Sigmoid colon (tissue), 7 donors: ENCODE measurements around the gene FOSL1. TPM values are rescaled to one million over a fixed set of nuclear protein-coding genes. Genes with fewer than 3 reads are reported as not detected.

Experiments
- DNase-seq: peaks from one replicate; pipeline ENCODE4 v3.0.0-alpha.2; 2019
- H3K27ac ChIP-seq, 4 donors: fragments of 200-600 bp; sonication (generic); one replicate each; pipeline ENCODE4 v1.5.1; 2016 to 2019; ENCODE audit warnings: mild to moderate bottlenecking in 1 of 4
- H3K27me3 ChIP-seq, 3 donors: fragments of 200-600 bp; sonication (generic); one replicate each; pipeline ENCODE4 v1.5.1; 2019; ENCODE audit warnings: mild to moderate bottlenecking in 1 of 3
- H3K36me3 ChIP-seq, 4 donors: fragments of 200-600 bp; sonication (generic); one replicate each; pipeline ENCODE4 v1.5.1; 2016 to 2019
- H3K4me1 ChIP-seq, 4 donors: fragments of 200-600 bp; sonication (generic); one replicate each; pipeline ENCODE4 v1.5.1; 2017 to 2019
- H3K4me3 ChIP-seq, 4 donors: fragments of 200-600 bp; sonication (generic); one replicate each; pipeline ENCODE4 v1.5.1; 2017 to 2019; ENCODE audit warnings: mild to moderate bottlenecking in 2 of 4, moderate library complexity in 1 of 4
- H3K9me3 ChIP-seq, 4 donors: fragments of 200-600 bp in 3 of 4; sonication (generic) in 3 of 4; one replicate each; pipeline versions ENCODE4 v1.5.1 to v1.6.1; 2013 to 2019
- CTCF ChIP-seq, 4 experiments: fragments of 450-650 bp in 3 of 4; fragments of 200-600 bp in 1 of 4; IDR thresholded peaks; one replicate each; pipeline ENCODE4 v1.5.1; 2016 to 2019; ENCODE audit warnings: antibody characterized with exemption in 4 of 4, mild to moderate bottlenecking in 3 of 4, moderate library complexity in 2 of 4
- EP300 ChIP-seq, 4 donors: sonication (generic); formaldehyde crosslinking; IDR thresholded peaks; one replicate each; pipeline ENCODE4 v1.6.1; 2017; ENCODE audit warnings: antibody characterized with exemption in 4 of 4
- POLR2A ChIP-seq, 2 donors: fragments of 450-650 bp; IDR thresholded peaks; one replicate each; pipeline ENCODE4 v1.6.1; 2016; ENCODE audit warnings: antibody characterized with exemption in 2 of 2, mild to moderate bottlenecking in 2 of 2, moderate library complexity in 2 of 2
- POLR2AphosphoS5 ChIP-seq, 4 donors: sonication (generic); formaldehyde crosslinking; IDR thresholded peaks; one replicate each; pipeline ENCODE4 v1.6.1; 2017; ENCODE audit warnings: antibody characterized with exemption in 4 of 4
- WGBS, 2 donors: extraction: QIAGEN DNeasy Blood & Tissue Kit; methylation state at CpG; one replicate each; pipeline ENCODE4 v1.1.7; 2013; 5-methylcytosine and 5-hydroxymethylcytosine counted together
- intact Hi-C: fragments of 100-400 bp; cut with DNase I; formaldehyde crosslinking; loops from one replicate; pipeline ENCODE4 v1.15.1; 2023
- polyA plus RNA-seq, 3 donors: library from polyadenylated mRNA; stranded (reverse); fragments of 200-250 nt; gene quantifications; one replicate each; pipeline ENCODE4 v1.2.3, GENCODE V29; 2013
- total RNA-seq, 4 donors: library from RNA; depleted of rRNA; stranded (reverse); fragments of >200 nt; gene quantifications; one replicate each; pipeline ENCODE4 v1.1.0, GENCODE V29; 2016
- donor health status: healthy with polysubstance abuse.
- donor health status: Bipolar disorder and iron deficiency.
- donor health status: healthy.

The FOSL1 gene
- total and polyA plus RNA-seq, 7 donors, result 0.36 to 12.4 (median 2.9) TPM; not detected in 1

- no peak for DNase-seq
- peak overlapping the region; percentile 95 to 98 (median 97) for H3K27ac ChIP-seq
- H3K9me3 ChIP-seq, result no peaks in the 10 kb centered on the region
- H3K27me3 ChIP-seq, result no peaks in the 10 kb centered on the region
- H3K36me3 ChIP-seq, result peaks cover 4 to 41% (median 15%) of the 10 kb centered on the region in 4 donors
- intact Hi-C loops, result loop anchor here (5.0 kb wide), 1 partner anchor 115 kb away; the partner anchor contains the start of genes BANF1 and EIF1AD
- H3K4me3 ChIP-seq, result peak overlapping the region in 3 of 4 donors; percentile 60 to 75 (median 65)
- no peak for TF ChIP-seq CTCF (IDR thresholded peaks at IDR 0.05)
- no peak for TF ChIP-seq EP300 (IDR thresholded peaks at IDR 0.05)
- no peak for TF ChIP-seq POLR2AphosphoS5 (IDR thresholded peaks at IDR 0.05)
- no peak for TF ChIP-seq POLR2A (IDR thresholded peaks at IDR 0.05)
- peaks cover 0 to 59% (median 50%) of the 10 kb centered on the region in 4 donors for H3K4me1 ChIP-seq
- WGBS, 2 donors, result 80 to 83% methylated on average over 14 of the region's 14 CpGs
These were observed 13.1 kb downstream of the FOSL1 start for GRCh38 chr11:65886826-65887722.

GRCh38 chr11:65885808-65886536 lies 14.2 kb downstream of the FOSL1 start:
- WGBS, 2 donors, result 81 to 90% methylated on average over 12 of the region's 12 CpGs

GRCh38 chr11:65885231-65885630 lies 15.0 kb downstream of the FOSL1 start:
- H3K27me3 ChIP-seq, result no peaks in the 10 kb centered on the region
- H3K4me1 ChIP-seq, result peaks cover 0 to 43% (median 39%) of the 10 kb centered on the region in 4 donors
- TF ChIP-seq EP300 (IDR thresholded peaks at IDR 0.05) (no peak), CTCF (IDR thresholded peaks at IDR 0.05) (no peak), POLR2AphosphoS5 (IDR thresholded peaks at IDR 0.05) (no peak), POLR2A (IDR thresholded peaks at IDR 0.05) (no peak)
- no peak for DNase-seq
- peaks cover 4 to 45% (median 15%) of the 10 kb centered on the region in 4 donors for H3K36me3 ChIP-seq
- intact Hi-C loops, result loop anchor here (5.0 kb wide), 1 partner anchor 117 kb away; the partner anchor contains the start of genes BANF1 and EIF1AD
- WGBS, 2 donors, result 94 to 97% methylated on average over 7 of the region's 7 CpGs
- H3K27ac ChIP-seq, result peak overlapping the region in 3 of 4 donors; percentile 20 to 63 (median 52)
- H3K4me3 ChIP-seq, result no peak overlapping the region
- H3K9me3 ChIP-seq, result no peaks in the 10 kb centered on the region

More at GRCh38 chr11:65885808-65886536, 14.2 kb downstream of the FOSL1 start:
- Histone ChIP-seq H3K27ac (peak overlapping the region in 1 of 4 donors; percentile 52), H3K36me3 (peaks cover 4 to 45% (median 15%) of the 10 kb centered on the region in 4 donors), H3K4me1 (peaks cover 0 to 48% (median 40%) of the 10 kb centered on the region in 4 donors), H3K4me3 (no peak overlapping the region), H3K27me3 (no peaks in the 10 kb centered on the region), H3K9me3 (no peaks in the 10 kb centered on the region)
- TF ChIP-seq EP300 (IDR thresholded peaks at IDR 0.05), result no peak
- no peak for TF ChIP-seq POLR2A (IDR thresholded peaks at IDR 0.05)
- no peak for TF ChIP-seq POLR2AphosphoS5 (IDR thresholded peaks at IDR 0.05)
- no peak for TF ChIP-seq CTCF (IDR thresholded peaks at IDR 0.05)
- no peak for DNase-seq
- intact Hi-C loops, result loop anchor here (5.0 kb wide), 1 partner anchor 116 kb away; the partner anchor contains the start of genes BANF1 and EIF1AD

GRCh38 chr11:65884716-65885092 lies 15.5 kb downstream of the FOSL1 start:
- WGBS, 2 donors, result 16 to 24% methylated on average over 9 of the region's 9 CpGs
- TF ChIP-seq POLR2AphosphoS5 (IDR thresholded peaks at IDR 0.05) (peak in 3 of 4 donors; percentile 38 to 44 (median 42)), EP300 (IDR thresholded peaks at IDR 0.05) (no peak), CTCF (IDR thresholded peaks at IDR 0.05) (peak; percentile 99 to 100 (median 99)), POLR2A (IDR thresholded peaks at IDR 0.05) (no peak)

More at GRCh38 chr11:65884716-65885092, 15.5 kb downstream of the FOSL1 start:
- intact Hi-C loops, result loop anchor here (1.0 to 5.0 kb wide), 2 partner anchors 105 to 118 kb away; partner anchors contain the start of genes BANF1 and EIF1AD
- Histone ChIP-seq H3K36me3 (peaks cover 4 to 45% (median 15%) of the 10 kb centered on the region in 4 donors), H3K4me1 (peaks cover 0 to 38% (median 34%) of the 10 kb centered on the region in 4 donors), H3K9me3 (no peaks in the 10 kb centered on the region), H3K4me3 (no peak overlapping the region), H3K27ac (peak overlapping the region in 3 of 4 donors; percentile 20 to 63 (median 52)), H3K27me3 (no peaks in the 10 kb centered on the region)
- DNase-seq, result peak; percentile 88
